Tibial artery (tissue), 4 donors: ENCODE data around the gene SKIC8.

Experiments used
- DNase-seq, 2 donors: peaks; one replicate each; pipeline ENCODE4 v3.0.0-alpha.2; 2019
- H3K27ac ChIP-seq, 2 donors: fragments of 200-600 bp; sonication (generic) in 1 of 2; 1 replicate in 1 of 2; 2 replicates in 1 of 2; pipeline ENCODE4 v1.5.1; 2018 to 2019; ENCODE audit warnings: mild to moderate bottlenecking in 1 of 2
- H3K27me3 ChIP-seq, 2 donors: fragments of 200-600 bp; sonication (generic) in 1 of 2; one replicate each; pipeline versions ENCODE4 v1.5.1 to v1.6.0; 2016 to 2019
- H3K36me3 ChIP-seq, 3 donors: fragments of 200-600 bp; sonication (generic) in 2 of 3; one replicate each; pipeline ENCODE4 v1.5.1; 2016 to 2019; ENCODE audit warnings: mild to moderate bottlenecking in 2 of 3
- H3K4me1 ChIP-seq, 4 donors: fragments of 200-600 bp; sonication (generic) in 2 of 4; 1 replicate in 3 of 4; 2 replicates in 1 of 4; pipeline ENCODE4 v1.5.1; 2016 to 2019
- H3K4me3 ChIP-seq, 2 donors: fragments of 200-600 bp; sonication (generic) in 1 of 2; 1 replicate in 1 of 2; 2 replicates in 1 of 2; pipeline ENCODE4 v1.5.1; 2018 to 2019; ENCODE audit warnings: mild to moderate bottlenecking in 2 of 2
- H3K9me3 ChIP-seq, 3 donors: fragments of 200-600 bp; sonication (generic) in 1 of 3; one replicate each; pipeline ENCODE4 v1.5.1; 2016 to 2019
- CTCF ChIP-seq, 2 experiments: fragments of 200-600 bp in 1 of 2; fragments of 450-650 bp in 1 of 2; IDR thresholded peaks; one replicate each; pipeline ENCODE4 v1.5.1; 2017 to 2019; ENCODE audit warnings: antibody characterized with exemption in 2 of 2, mild to moderate bottlenecking in 1 of 2, moderate library complexity in 1 of 2
- intact Hi-C: fragments of 100-400 bp; cut with DNase I; formaldehyde crosslinking; loops from one replicate; pipeline ENCODE4 v1.15.0; 2023; ENCODE audit warnings: low total_unique reads

The SKIC8 gene

GRCh38 chr15:78335985-78336384 is 36.6 kb upstream of the SKIC8 start:
- H3K4me1 ChIP-seq = peaks cover 0 to 7% (median 2%) of the 10 kb centered on the region in 4 donors
- no peak for TF ChIP-seq CTCF (IDR thresholded peaks at IDR 0.05)
- no peak overlapping the region for H3K27ac ChIP-seq
- H3K36me3 ChIP-seq = no peaks in the 10 kb centered on the region
- no peak overlapping the region for H3K4me3 ChIP-seq
- peaks cover 0 to 75% of the 10 kb centered on the region in 2 donors for H3K27me3 ChIP-seq
- intact Hi-C loops = no loop called here
- DNase-seq = no peak
- no peaks in the 10 kb centered on the region for H3K9me3 ChIP-seq

GRCh38 chr15:78334845-78335244 is 35.4 kb upstream of the SKIC8 start:
- Histone ChIP-seq H3K27me3 (peaks cover 0 to 71% of the 10 kb centered on the region in 2 donors), H3K9me3 (no peaks in the 10 kb centered on the region), H3K4me3 (no peak overlapping the region), H3K27ac (no peak overlapping the region), H3K4me1 (peaks cover 0 to under 1% (median 0%) of the 10 kb centered on the region in 4 donors), H3K36me3 (no peaks in the 10 kb centered on the region)
- intact Hi-C loops = no loop called here
- TF ChIP-seq CTCF (IDR thresholded peaks at IDR 0.05) = no peak
- DNase-seq = no peak

DNA sequence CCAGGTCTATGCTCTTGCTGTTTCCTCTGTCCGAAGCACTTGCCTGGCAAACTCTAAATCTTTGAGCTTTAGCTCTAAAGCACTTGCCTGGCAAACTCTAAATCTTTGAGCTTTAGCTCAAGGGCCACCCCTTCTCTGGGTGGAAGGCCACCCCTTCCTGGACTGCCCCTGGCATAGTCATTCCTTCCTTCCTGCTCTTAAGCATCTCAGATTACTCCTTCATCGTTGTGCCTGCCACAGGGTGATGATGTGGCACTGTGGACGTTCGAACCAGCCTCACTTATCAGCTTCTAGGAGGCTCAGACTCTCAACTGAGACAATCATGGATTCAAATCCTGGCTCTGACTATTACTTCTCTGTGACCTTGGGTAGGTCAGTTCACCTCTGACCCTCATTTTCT is 30.2 kb upstream of the SKIC8 start:
- no peak for DNase-seq
- H3K36me3 ChIP-seq = no peaks in the 10 kb centered on the region
- intact Hi-C loops = no loop called here
- H3K4me3 ChIP-seq = no peak overlapping the region
- H3K27ac ChIP-seq = no peak overlapping the region
- no peaks in the 10 kb centered on the region for H3K4me1 ChIP-seq
- H3K9me3 ChIP-seq = no peaks in the 10 kb centered on the region
- TF ChIP-seq CTCF (IDR thresholded peaks at IDR 0.05) = no peak
- H3K27me3 ChIP-seq = peaks cover 0 to 29% of the 10 kb centered on the region in 2 donors

DNA sequence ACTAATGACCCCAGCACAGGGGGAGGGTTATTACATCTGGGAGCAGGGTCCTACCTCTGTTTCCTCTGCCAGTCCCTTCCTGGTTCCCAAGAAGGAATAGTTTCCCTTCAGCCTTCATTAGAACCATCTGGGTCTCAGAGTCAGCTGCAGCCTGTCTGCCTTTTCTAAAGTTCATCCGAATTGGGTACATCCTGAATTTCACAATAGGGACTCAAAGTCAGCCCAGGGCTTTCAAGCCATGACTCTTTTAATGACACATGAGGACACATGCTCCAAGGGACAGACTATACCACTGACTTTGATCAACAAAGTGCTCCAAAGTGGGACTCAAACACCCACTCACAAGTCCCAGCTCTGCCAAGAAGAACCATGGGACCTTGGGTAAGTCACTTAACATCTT is 28.1 kb upstream of the SKIC8 start:
- DNase-seq = no peak
- intact Hi-C loops = no loop called here

DNA sequence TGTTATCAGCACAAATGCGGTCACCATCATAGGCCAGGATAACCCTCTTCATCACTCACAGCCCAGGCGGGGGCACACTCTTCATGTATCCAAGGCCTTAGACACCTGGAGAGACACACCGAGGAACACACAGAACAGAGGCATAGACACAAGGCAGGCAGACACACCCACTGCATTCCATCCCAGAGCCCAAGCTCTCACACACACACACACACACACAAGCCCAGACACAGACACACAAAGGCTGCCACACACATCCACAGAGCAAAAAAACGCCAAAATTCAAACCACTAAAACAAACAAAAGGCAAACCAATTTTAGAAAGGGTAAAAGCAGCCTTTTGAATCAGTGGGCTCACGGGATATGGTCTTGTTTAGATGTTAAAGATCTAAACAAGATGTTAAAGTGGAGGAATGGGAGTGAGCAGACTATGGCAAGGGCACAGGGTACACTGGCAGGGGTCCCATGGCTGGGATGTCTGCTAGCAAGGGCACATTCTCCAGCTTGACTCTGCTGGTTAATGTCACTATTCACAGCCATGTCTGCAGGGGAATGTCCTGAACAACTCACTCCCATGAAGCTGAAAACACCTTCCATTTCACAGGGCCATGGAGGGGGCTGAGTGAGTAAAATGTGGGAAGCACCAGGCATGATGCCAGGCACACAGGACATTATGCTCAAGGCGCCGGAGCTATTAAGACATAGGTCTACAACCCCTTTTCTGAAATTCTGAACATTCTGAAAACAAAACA is 25.9 kb upstream of the SKIC8 start:
- Histone ChIP-seq H3K4me1 (no peaks in the 10 kb centered on the region), H3K4me3 (no peak overlapping the region), H3K9me3 (no peaks in the 10 kb centered on the region), H3K36me3 (no peaks in the 10 kb centered on the region), H3K27ac (no peak overlapping the region), H3K27me3 (peaks cover 0 to 20% of the 10 kb centered on the region in 2 donors)
- intact Hi-C loops = no loop called here
- DNase-seq = no peak
- TF ChIP-seq CTCF (IDR thresholded peaks at IDR 0.05) = no peak

More for the DNA sequence above, 28.1 kb upstream of the SKIC8 start:
- no peaks in the 10 kb centered on the region for H3K9me3 ChIP-seq
- no peak overlapping the region for H3K27ac ChIP-seq
- no peaks in the 10 kb centered on the region for H3K4me1 ChIP-seq
- peaks cover 0 to 30% of the 10 kb centered on the region in 2 donors for H3K27me3 ChIP-seq
- no peaks in the 10 kb centered on the region for H3K36me3 ChIP-seq
- no peak overlapping the region for H3K4me3 ChIP-seq
- TF ChIP-seq CTCF (IDR thresholded peaks at IDR 0.05) = no peak
